K562 (cell line): ENCODE results near the gene IRS2. TPM values are rescaled to one million over a fixed set of nuclear protein-coding genes. Genes with fewer than 3 reads are reported as not detected.

Experiments
- ATAC-seq: fragments of 200-7000 bp; cut with Tn5 transposase; 3 replicates; pipeline ENCODE4 v1.9.1; 2020; ENCODE audit warnings: moderate library complexity
- BruUV-seq: library from RNA; stranded (reverse); fragments of 400-500 nt; replicated peaks from 2 replicates; lab custom pipeline; 2021; lab: Mats Ljungman, UMichigan
- CTCF ChIA-PET: fragments of 300-600 bp; formaldehyde crosslinking; extraction: SDS; loops from one replicate; lab custom pipeline; 2021; ENCODE audit warnings: low intra/inter-chr PET ratio; lab: Yijun Ruan, JAX
- POLR2A ChIA-PET: fragments of 300-600, 350-650 bp; sonication (Branson Sonifier 250); formaldehyde crosslinking; extraction: SDS; loops from one replicate; lab custom pipeline; 2021; ENCODE audit warnings: antibody characterized with exemption, inconsistent platforms; lab: Yijun Ruan, JAX
- DNase-seq, 4 experiments: peaks; one replicate each; pipeline versions ENCODE4 v3.0.0 to v3.0.0-alpha.2; 2011 to 2018; ENCODE audit warnings: low spot score in 3 of 4, mixed read lengths in 3 of 4; ENCODE audit errors: extremely low read depth in 1 of 4
- FAIRE-seq: peaks from 2 replicates; lab custom pipeline; 2011; peaks lifted over from hg19 to GRCh38; lab: Jason Lieb, UNC
- H2AFZ ChIP-seq: 2 replicates; pipeline ENCODE4 v1.6.0; 2011; ENCODE audit warnings: low read depth, low read length, control low read depth, inconsistent platforms
- H3K27ac ChIP-seq: fragments of 200-600 bp; 3 replicates; pipeline ENCODE4 v1.8.0; 2011; ENCODE audit warnings: low read depth, mild to moderate bottlenecking, control low read depth, inconsistent platforms, low read length, moderate library complexity, mixed read lengths; ENCODE audit errors: extremely low read depth
- H3K27me3 ChIP-seq, 2 experiments: fragments of 300-600 bp in 1 of 2; 2 replicates in 1 of 2; 3 replicates in 1 of 2; pipeline versions ENCODE4 v1.6.0 to v1.8.0; 2011; ENCODE audit warnings: inconsistent platforms in 2 of 2, low read length in 2 of 2, mild to moderate bottlenecking in 1 of 2, mixed read lengths in 1 of 2, moderate library complexity in 1 of 2; ENCODE audit not compliant: control insufficient read depth in 2 of 2, insufficient read depth in 2 of 2
- H3K36me3 ChIP-seq: fragments of 300-600 bp; 3 replicates; pipeline ENCODE4 v1.8.0; 2011; ENCODE audit warnings: mild to moderate bottlenecking, low read length, inconsistent platforms; ENCODE audit not compliant: control insufficient read depth, insufficient read depth
- H3K4me1 ChIP-seq, 2 experiments: fragments of 200-600 bp in 1 of 2; replicated peaks in 1 of 2; 2 replicates in 1 of 2; 3 replicates in 1 of 2; pipeline versions ENCODE4 v1.5.1 to v1.8.0; 2011; ENCODE audit warnings: inconsistent platforms in 2 of 2, low read length in 2 of 2, mild to moderate bottlenecking in 1 of 2, mixed read lengths in 1 of 2, moderate library complexity in 1 of 2; ENCODE audit not compliant: control insufficient read depth in 2 of 2, insufficient read depth in 2 of 2
- H3K4me2 ChIP-seq: 2 replicates; pipeline ENCODE4 v1.6.1; 2011; ENCODE audit warnings: low read length, control low read depth, inconsistent platforms, mixed read lengths; ENCODE audit not compliant: insufficient read depth
- H3K4me3 ChIP-seq: fragments of 200-600 bp; sonication (generic), shearing (Covaris generic); 2 replicates; pipeline ENCODE4 v1.5.1; 2016; ENCODE audit warnings: control low read depth, inconsistent platforms
- H3K79me2 ChIP-seq: fragments of 200-600 bp; 3 replicates; pipeline ENCODE4 v1.8.0; 2011; ENCODE audit warnings: low read length, inconsistent platforms; ENCODE audit not compliant: control insufficient read depth, insufficient read depth
- H3K9ac ChIP-seq, 2 experiments: 2 replicates each; pipeline versions ENCODE4 v1.6.0 to v1.6.1; 2011; ENCODE audit warnings: low read depth in 2 of 2, low read length in 2 of 2, control low read depth in 1 of 2, inconsistent platforms in 1 of 2, mild to moderate bottlenecking in 1 of 2, mixed read lengths in 1 of 2; ENCODE audit not compliant: insufficient read depth in 1 of 2
- H3K9me1 ChIP-seq: one replicate; pipeline ENCODE4 v1.6.0; 2011; ENCODE audit warnings: inconsistent platforms, mild to moderate bottlenecking, low read length, moderate library complexity; ENCODE audit not compliant: control insufficient read depth, insufficient read depth
- H3K9me3 ChIP-seq: replicated peaks from 2 replicates; pipeline ENCODE4 v1.5.1; 2011; ENCODE audit warnings: low read depth, low read length, inconsistent platforms; ENCODE audit not compliant: control insufficient read depth, insufficient read depth
- H4K20me1 ChIP-seq: replicated peaks from 2 replicates; pipeline ENCODE4 v1.6.1; 2011; ENCODE audit warnings: low read length, inconsistent platforms, mixed read lengths; ENCODE audit not compliant: control insufficient read depth, insufficient read depth
- CUX1 ChIP-seq: fragments of 200-800 bp; sonication (Bioruptor generic); IDR thresholded peaks from 2 replicates; pipeline ENCODE4 v1.6.1; 2016; ENCODE audit warnings: missing genetic modification characterization, missing compliant biosample characterization
- ELF1 ChIP-seq: fragments of 200-800 bp; sonication (Bioruptor generic); IDR thresholded peaks from 2 replicates; pipeline ENCODE4 v1.6.1; 2016; ENCODE audit warnings: missing genetic modification characterization, missing compliant biosample characterization
- HMBOX1 ChIP-seq: sonication (generic); IDR thresholded peaks from 2 replicates; pipeline ENCODE4 v1.6.1; 2016
- MAFF ChIP-seq: IDR thresholded peaks from 2 replicates; pipeline ENCODE4 v1.6.1; 2012; ENCODE audit warnings: low read length, improper control_type of control experiment
- MITF ChIP-seq: IDR thresholded peaks from 2 replicates; pipeline ENCODE4 v1.6.1; 2014; ENCODE audit warnings: antibody characterized with exemption
- MTF1 ChIP-seq: fragments of 250-450 bp; sonication (Bioruptor Pico); IDR thresholded peaks from 2 replicates; pipeline ENCODE4 v1.9.0; 2021; ENCODE audit warnings: moderate library complexity, mild to moderate bottlenecking, inconsistent platforms, borderline replicate concordance
- NCOA2 ChIP-seq, 2 experiments: fragments of 450-650 bp; IDR thresholded peaks; 2 replicates each; pipeline ENCODE4 v1.6.1; 2018; ENCODE audit warnings: mild to moderate bottlenecking in 2 of 2, moderate library complexity in 1 of 2; ENCODE audit not compliant: partially characterized antibody in 2 of 2
- RAD21 ChIP-seq, 2 experiments: fragments of 250-450 bp in 1 of 2; fragments of 450-650 bp in 1 of 2; sonication (Bioruptor Pico) in 1 of 2; formaldehyde crosslinking in 1 of 2; IDR thresholded peaks in 1 of 2; conservative IDR thresholded peaks in 1 of 2; 2 replicates each; pipeline versions ENCODE4 v1.4.0 to v1.8.0; 2020 to 2022; ENCODE audit warnings: mild to moderate bottlenecking in 2 of 2, moderate library complexity in 1 of 2
- SUPT5H ChIP-seq: fragments of 450-650 bp; IDR thresholded peaks from 2 replicates; pipeline ENCODE4 v1.6.1; 2016
- TAL1 ChIP-seq: fragments of 450-650 bp; IDR thresholded peaks from 2 replicates; pipeline ENCODE4 v1.6.1; 2016; ENCODE audit warnings: mild to moderate bottlenecking
- ZBTB17 ChIP-seq: fragments of 450-650 bp; formaldehyde crosslinking; IDR thresholded peaks from 2 replicates; pipeline ENCODE4 v1.4.0; 2020; ENCODE audit warnings: mild to moderate bottlenecking
- WGBS: fragments of 100-300 bp; shearing (Covaris generic); methylation state at CpG from one replicate; pipeline ENCODE4 v1.1.6; 2016; ENCODE audit warnings: low coverage, mixed read lengths; ENCODE audit not compliant: insufficient coverage; ENCODE audit errors: missing lambda C conversion rate; 5-methylcytosine and 5-hydroxymethylcytosine counted together
- in situ Hi-C: fragments of 300-500 bp; cut with MboI; formaldehyde crosslinking; loops from 4 replicates; pipeline ENCODE4 v1.15.0; 2018; ENCODE audit warnings: inconsistent platforms, mixed read lengths
- intact Hi-C: fragments of 100-400 bp; cut with micrococcal nuclease; formaldehyde crosslinking; loops from 2 replicates; pipeline ENCODE4 v1.14.2; 2022
- polyA plus RNA-seq, 8 experiments: library from polyadenylated mRNA; depleted of rRNA in 4 of 8; stranded (reverse) in 5 of 8; unstranded in 3 of 8; fragments of >200 nt; fragmentation: Nextera tagmentation in 2 of 8; fragmentation: Illumina TruSeq in 1 of 8; extraction: Ambion mirVana in 2 of 8; extraction: Trizol in 1 of 8; gene quantifications; 2 replicates each; pipeline versions ENCODE4 v1.2.1 to v1.2.3, GENCODE V29; 2011 to 2014; ENCODE audit warnings: inconsistent platforms in 1 of 8, missing spikeins in 1 of 8
- total RNA-seq, 7 experiments: library from RNA; depleted of rRNA in 6 of 7; stranded (reverse); fragments of >200 nt in 6 of 7; fragmentation: Illumina TruSeq in 2 of 7; extraction: Trizol in 2 of 7; gene quantifications; 2 replicates each; pipeline versions ENCODE4 v1.2.1 to v1.2.3, GENCODE V29; 2011 to 2021; ENCODE audit warnings: low replicate concordance in 1 of 7

IRS2 gene
- total and polyA plus RNA-seq, 9 of the 15 experiments (the other 6 are each of a cell fraction or from before 2014, with no cell fraction given): 0.36 to 4.6 (median 0.63) TPM

GRCh38 chr13:109769921-109770320 lies 16.5 kb downstream of the IRS2 start (continued):
- no peak for TF ChIP-seq CUX1 (CRISPR knock-in tag)
- TF ChIP-seq MAFF: no peak
- TF ChIP-seq SUPT5H: no peak
- no peak for TF ChIP-seq ZBTB17

GRCh38 chr13:109769275-109769674 lies 17.1 kb downstream of the IRS2 start:
- CTCF ChIA-PET: no interaction called here
- Histone ChIP-seq H3K27ac (no peak overlapping the region), H3K9me1 (no peaks in the 10 kb centered on the region)
- TF ChIP-seq MTF1 (CRISPR knock-in tag): no peak
- no peak for TF ChIP-seq NCOA2 (IDR thresholded peaks at IDR 0.05; ENCODE audit: partially characterized antibody in 2 of 2)
- TF ChIP-seq HMBOX1: no peak
- no peak for TF ChIP-seq MITF
- no peak for TF ChIP-seq TAL1
- TF ChIP-seq RAD21 (CRISPR knock-in tag; conservative IDR thresholded peaks at IDR 0.05 in 1 of 2, IDR thresholded peaks at IDR 0.05 in 1 of 2): no peak
- no peak for TF ChIP-seq ELF1
- TF ChIP-seq, all 486 proteins: peak for 0
- Histone ChIP-seq H3K4me1 (peaks cover 3% of the 10 kb centered on the region in 2 experiments; a peak in 4 of 5 replicates), H2AFZ (no peak overlapping the region), H3K79me2 (no peaks in the 10 kb centered on the region; the same call in 2 of the 3 replicates), H3K4me2 (no peak overlapping the region), H3K27me3 (no peaks in the 10 kb centered on the region), H3K9me3 (no peaks in the 10 kb centered on the region), H3K4me3 (no peak overlapping the region), H3K36me3 (no peaks in the 10 kb centered on the region), H4K20me1 (peaks cover 3% of the 10 kb centered on the region; the same call in 1 of the 2 replicates), H3K9ac (no peak overlapping the region)
- in situ Hi-C loops (no loop called here), intact Hi-C loops (no loop called here)
- no TSS peak for BruUV-seq
- 62% methylated on average over 4 of the region's 4 CpGs for WGBS
- FAIRE-seq (no peak), DNase-seq (no peak), ATAC-seq (no peak)
- POLR2A ChIA-PET: interaction anchor here (0.6 to 0.9 kb wide), 4 partner anchors 11 to 156 kb away, joined by 3 to 4 read pairs (median 3); no protein-coding TSS in a partner anchor
